Measurements from ENCODE around the gene SEMA3C.

The SEMA3C gene

DNA sequence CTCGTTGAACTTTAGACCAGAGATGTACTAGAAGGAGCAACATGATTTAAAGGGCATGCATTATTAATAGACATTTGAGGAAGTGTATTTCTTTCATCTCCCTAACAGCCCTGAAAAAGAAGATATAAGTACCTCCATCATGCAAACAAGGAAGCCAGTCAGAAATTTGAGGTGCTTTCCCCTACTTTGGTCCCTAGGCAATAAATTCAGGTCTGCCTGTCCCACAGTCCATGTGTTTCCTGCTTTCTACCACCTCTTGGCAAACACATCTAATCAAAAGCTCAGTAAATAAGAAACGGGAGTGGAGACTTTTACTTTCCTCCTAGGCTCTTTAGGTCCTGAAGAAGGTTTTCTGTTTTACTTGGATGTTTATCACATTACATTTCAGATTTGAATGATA lies 5.2 kb upstream of the SEMA3C start:
- no peak for DNase-seq

DNA sequence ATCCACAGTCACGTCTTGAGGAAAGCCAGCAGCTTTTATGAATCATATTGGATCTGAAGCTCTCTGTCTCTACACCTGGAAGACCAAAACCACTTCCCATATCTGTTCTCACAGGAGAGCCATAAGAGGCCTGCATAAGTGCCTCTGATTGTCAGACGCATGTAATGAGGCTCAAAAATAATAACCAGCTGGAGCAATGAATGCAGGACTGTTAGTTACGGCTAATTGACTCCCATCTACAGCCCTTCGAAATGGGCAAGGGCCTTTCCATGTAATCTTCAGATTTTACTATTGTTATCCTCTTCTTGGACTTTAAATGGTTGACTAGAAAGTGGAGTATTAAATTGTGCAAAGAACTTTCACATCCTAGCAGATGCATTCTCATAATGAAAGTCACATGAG lies 4.4 kb upstream of the SEMA3C start:
- no peak for DNase-seq

DNA sequence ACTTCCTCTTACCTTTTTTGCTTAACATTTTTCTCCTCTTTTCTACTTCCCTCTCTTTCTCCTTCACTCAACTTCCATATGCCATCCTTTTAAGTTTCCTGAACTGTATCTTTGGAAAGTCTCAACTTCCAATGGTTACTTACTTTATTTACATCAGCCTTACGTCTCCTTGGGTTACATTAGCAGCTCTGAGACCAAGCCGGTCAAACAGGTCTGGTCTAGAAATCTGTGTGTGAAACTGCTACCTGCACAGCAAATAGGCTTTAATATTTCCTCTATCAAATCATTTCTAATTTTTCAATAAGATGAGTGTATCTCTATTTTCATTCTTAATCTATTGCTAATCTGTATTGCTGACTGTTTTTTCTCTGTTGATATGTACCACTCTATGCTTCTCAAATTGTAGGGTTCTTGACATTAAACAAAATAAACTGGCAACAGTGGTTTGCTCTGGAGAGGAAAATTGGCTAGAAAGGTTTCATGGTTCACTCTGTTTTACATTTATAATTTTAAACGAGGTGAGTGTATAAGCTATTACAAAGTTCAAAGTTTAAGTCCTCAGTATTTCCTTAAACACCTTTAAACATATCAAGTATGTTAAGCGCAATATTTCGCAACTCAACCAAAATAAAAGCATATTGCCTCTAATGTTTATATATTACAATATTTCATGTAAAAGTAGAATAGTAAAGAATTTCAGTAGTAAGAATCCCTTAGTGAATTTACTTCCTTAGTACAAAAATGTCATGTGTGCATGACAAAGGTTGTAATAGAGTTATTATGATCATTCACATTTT lies 3.6 kb upstream of the SEMA3C start:
- no peak for DNase-seq

GRCh38 chr7:80921130-80921529 lies 2.3 kb upstream of the SEMA3C start:
- DNase-seq = no peak

DNA sequence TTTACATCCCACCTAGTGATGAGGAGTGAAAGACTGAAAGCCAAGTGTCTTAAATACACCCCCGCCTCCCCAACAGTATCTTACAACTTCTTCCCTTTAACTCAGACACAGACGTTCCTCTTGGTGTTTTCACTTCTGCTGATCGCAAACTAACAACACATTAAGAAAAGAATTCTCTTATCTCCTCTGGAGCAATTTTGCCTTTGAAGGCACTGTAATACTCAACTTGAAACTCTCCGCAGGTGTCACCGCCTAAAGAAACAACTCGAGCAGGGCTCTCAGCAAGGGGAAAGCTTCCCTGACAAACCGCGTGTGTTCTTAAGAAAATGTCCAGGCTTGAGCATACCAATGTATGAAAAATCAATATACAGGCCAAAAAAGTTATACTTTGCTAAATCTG lies 452 bp downstream of the SEMA3C start:
- DNase-seq = no peak

DNA sequence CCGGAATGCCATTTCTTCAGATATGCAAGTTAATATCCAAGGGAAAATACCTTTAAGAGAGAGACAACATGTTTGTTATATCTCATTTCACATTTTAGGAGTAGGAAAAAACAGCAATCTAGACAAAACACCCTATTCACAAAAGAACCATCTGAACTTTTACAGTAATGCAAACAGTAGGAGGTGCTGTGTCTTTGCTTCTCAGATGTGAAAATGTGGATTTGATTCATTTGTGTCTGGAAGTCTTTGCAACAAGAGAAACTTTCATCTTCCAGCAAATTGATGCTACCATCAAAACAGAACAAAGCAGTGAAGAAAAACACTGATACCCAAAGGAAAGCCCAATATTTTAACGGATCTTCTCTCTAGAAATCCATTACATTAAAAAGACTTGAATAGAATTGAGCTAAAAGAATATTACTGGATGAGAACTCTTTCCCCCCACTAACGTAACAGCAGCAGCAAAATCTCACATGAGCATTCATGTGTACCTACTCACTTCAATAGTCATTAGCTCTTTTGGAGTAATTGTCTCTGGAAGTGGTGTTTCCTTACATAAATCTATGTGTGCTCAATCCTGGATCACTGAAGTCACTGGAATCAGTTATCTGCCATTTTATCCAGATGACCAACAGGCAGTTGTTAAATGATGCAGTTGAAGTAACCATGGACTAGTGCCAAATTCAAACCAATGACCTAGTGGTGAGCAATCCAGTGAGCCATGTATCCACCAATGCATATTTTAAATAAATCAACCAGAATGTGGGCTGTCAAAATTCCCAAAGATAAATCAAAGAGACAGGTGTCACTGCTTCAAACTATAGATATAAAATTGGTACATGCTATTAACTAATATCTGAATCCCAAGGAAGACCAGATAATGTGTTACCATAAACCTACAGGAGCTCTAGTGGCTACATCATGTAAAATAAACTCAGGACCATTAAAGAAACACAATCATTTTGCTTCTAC lies 1.8 kb downstream of the SEMA3C start:
- DNase-seq = no peak

GRCh38 chr7:80910228-80910627 lies 8.6 kb downstream of the SEMA3C start:
- DNase-seq = no peak

DNA sequence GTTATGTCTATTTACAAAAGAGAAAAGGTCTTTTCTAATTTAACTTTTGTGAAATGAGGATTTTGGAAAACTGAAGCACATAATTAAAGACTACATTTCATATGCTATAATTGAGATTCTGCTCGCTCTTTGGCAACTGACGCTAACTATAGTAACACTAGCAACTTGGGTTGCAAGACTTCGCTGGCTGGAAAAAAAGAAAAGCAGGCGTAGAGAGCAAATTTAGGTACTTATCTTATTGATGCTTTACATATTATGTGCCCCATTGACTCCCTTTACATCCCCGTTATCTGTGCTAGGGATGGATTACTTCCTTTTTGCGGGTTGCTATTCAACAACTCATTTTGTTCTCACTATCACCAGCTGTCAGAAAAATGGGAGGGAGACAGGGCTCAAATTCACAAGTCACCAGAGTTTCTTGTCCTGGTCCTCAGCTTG lies 10.5 kb downstream of the SEMA3C start:
- no peak for DNase-seq

GRCh38 chr7:80907612-80908011 lies 11.2 kb downstream of the SEMA3C start:
- DNase-seq = no peak

DNA sequence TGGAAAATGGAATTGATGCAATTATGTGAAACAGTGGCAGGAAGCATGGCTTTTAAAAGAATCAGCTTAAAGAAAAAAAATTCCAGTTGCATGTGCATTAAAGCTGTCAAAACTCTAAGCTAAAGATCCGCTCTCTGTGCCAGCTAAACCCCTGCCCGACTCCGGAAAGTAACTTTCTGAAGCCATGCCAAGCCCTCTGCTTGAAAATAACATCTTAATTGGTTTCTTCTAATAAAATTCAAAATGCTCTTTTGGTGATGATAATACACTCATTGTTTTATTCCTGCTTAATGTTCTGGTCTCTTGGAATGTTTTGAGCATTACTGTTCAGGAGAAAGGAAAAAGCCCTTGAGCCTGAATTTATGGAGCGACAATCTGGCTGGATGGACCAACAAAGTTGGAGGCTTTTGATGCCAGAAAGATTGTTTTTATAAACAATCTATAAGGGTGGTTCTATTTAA lies 11.7 kb downstream of the SEMA3C start:
- no peak for DNase-seq

- no peak for DNase-seq
Measured at GRCh38 chr7:80905334-80905733, 13.5 kb downstream of the SEMA3C start.

GRCh38 chr7:80902716-80903308 lies 16.0 kb downstream of the SEMA3C start:
- DNase-seq = no peak

- no peak for DNase-seq
Measured at GRCh38 chr7:80902019-80902418, 16.8 kb downstream of the SEMA3C start.

DNA sequence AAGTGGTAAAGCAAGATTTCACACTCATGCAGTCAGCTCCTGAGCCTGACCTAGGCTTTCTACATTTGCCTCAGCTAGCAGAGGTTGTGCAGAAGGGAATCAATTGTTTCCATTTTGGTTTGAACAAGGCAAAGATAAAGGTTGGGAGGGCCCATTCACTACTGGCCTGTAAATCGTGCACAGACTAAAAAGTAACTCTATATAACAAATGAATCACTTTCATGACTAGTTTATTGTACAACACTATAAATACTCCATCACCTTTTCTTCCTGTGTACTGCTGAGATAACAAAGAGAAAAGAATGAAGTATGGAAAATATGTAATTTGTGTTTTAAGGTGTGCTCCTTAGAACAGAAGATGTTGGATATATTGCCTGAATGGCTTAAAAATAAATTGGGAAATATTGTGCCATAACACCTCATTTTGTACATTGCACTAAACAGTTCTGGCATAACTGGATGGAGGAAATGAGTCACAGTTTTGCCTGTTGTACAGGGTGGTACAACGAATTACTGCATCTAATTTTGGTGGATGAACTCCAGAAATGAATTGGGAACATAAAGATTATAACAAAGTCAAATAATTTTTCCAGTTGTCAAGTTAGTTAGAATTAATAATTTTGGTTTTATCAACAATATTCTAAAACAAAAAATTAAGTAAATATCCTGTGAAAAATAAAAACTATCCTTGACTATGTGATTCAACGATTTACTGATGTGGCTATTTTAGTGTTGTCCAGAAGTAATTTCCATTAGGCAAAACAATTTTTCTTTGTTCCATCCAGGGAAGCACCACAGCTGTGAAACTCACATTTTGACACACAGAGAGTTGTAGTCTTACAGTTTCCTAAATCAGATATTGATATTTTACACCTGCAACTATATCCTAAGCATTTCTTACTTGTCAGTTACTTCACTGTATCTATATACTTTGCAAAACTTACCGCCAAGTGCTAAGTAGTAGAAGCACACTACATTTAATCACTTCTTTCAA lies 18.0 kb downstream of the SEMA3C start:
- DNase-seq = no peak

GRCh38 chr7:80896906-80897598 lies 21.8 kb downstream of the SEMA3C start:
- DNase-seq = no peak

- DNase-seq = no peak
Measured at GRCh38 chr7:80895056-80895455, 23.8 kb downstream of the SEMA3C start.

DNA sequence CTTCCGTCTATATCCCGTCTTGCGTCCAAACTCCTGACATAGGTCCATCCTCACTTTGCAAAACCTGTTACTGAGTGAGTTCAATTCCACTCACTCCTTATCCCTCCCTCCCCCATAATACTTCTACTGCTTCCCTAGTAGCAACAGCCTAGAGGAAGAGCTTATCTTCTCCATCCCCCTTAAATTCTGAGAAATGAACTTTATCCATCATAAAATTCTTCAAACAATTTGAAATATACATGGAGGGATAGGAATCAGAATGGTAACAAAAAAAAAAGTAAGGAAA lies 27.6 kb downstream of the SEMA3C start:
- no peak for DNase-seq

DNA sequence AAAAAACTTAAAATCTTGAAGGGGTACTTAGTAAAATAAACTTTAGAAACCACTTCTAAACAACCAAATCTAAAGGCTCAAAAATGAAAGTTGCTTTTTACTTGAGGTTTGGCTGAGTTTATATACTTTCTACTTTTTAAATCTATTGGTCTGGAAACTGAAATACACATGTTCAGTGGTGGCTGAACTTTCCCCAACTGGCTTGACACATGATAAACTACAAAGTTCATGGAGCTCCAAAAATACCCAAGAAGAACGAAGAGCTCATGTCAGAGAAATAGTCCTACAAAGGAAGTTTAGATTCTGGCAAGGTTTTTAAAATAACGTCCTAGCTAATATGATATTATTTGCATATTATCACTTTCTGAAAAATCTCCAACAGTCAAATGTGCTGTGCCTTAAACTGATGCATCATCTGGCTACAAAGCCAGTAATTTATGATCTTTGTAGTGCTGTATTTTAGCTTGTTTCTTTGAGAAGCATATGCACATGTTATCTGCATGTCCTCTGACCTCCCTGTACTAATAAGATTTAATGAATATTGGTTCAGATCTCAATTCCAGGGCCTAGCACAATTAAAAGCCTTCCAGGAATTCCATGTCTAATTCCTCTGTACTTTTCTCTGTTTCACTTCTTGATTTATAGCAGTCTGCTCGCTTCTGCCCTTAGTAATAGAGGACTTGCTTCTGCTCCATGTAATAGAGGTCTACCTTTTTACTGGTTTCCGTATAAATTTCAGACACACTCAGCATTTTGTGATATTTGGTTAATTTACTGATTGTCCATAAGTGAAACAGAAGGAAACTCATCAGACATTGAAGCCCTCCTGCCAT lies 28.2 kb downstream of the SEMA3C start:
- DNase-seq = no peak

GRCh38 chr7:80889525-80889924 lies 29.3 kb downstream of the SEMA3C start:
- no peak for DNase-seq

DNA sequence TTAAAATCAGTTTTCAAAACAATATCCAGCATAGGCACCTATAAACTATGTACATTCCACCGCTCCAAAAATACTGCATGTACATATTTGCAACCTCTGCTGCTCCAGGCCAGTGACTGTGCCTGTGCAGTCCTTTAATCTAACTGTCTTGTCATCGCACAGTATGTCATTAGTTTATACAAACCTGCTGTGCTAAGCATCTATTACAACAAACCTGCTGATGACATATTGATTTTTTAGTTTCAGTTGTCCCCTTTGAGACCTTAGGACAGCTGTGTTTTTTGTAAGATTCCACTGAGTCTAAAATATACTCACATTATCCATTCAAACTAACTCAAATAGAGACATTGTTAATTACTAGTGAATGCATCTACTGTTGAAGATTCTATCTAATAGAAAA lies 33.1 kb downstream of the SEMA3C start:
- no peak for DNase-seq
